Common myeloid progenitor, CD34-positive (primary cell): ENCODE measurements around the gene ERRFI1.

ENCODE experiments used
- CTCF ChIA-PET: fragments of 350-600 bp; sonication (Branson Sonifier 250); formaldehyde crosslinking; loops from one replicate; lab custom pipeline; 2021; ENCODE audit warnings: antibody characterized with exemption; lab: Charles Lee
- POLR2A ChIA-PET: fragments of 350-600 bp; sonication (Branson Sonifier 250); formaldehyde crosslinking; loops from one replicate; lab custom pipeline; 2021; ENCODE audit warnings: antibody characterized with exemption; lab: Charles Lee
- DNase-seq, 3 donors: peaks; one replicate each; pipeline versions ENCODE4 v3.0.0 to v3.0.0-alpha.2; 2013
- H3K27ac ChIP-seq, 2 experiments: 1 replicate in 1 of 2; 2 replicates in 1 of 2; pipeline ENCODE4 v1.7.0; 2013; ENCODE audit warnings: inconsistent platforms in 2 of 2, low read length in 2 of 2, mild to moderate bottlenecking in 2 of 2, low read depth in 1 of 2, moderate library complexity in 1 of 2; ENCODE audit not compliant: severe bottlenecking in 2 of 2, insufficient read depth in 1 of 2, poor library complexity in 1 of 2
- H3K27me3 ChIP-seq, 5 experiments: replicated peaks in 2 of 5; 1 replicate in 3 of 5; 2 replicates in 2 of 5; pipeline versions ENCODE4 v1.6.1 to v1.7.0; 2013; ENCODE audit warnings: low read length in 4 of 5, mild to moderate bottlenecking in 2 of 5, moderate library complexity in 2 of 5, inconsistent platforms in 1 of 5; ENCODE audit not compliant: insufficient read depth in 5 of 5, control insufficient read depth in 4 of 5
- H3K36me3 ChIP-seq, 4 experiments: 1 replicate in 2 of 4; 2 replicates in 2 of 4; pipeline versions ENCODE4 v1.6.1 to v1.7.0; 2013; ENCODE audit warnings: low read length in 3 of 4, control low read depth in 1 of 4, mild to moderate bottlenecking in 1 of 4; ENCODE audit not compliant: control insufficient read depth in 4 of 4, insufficient read depth in 4 of 4
- H3K4me1 ChIP-seq, 4 experiments: 1 replicate in 3 of 4; 2 replicates in 1 of 4; pipeline versions ENCODE4 v1.6.1 to v1.7.1; 2013; ENCODE audit warnings: low read length in 3 of 4, mild to moderate bottlenecking in 3 of 4, control low read depth in 1 of 4, inconsistent platforms in 1 of 4, moderate library complexity in 1 of 4; ENCODE audit not compliant: control insufficient read depth in 4 of 4, insufficient read depth in 4 of 4; ENCODE audit errors: control extremely low read depth in 1 of 4
- H3K4me3 ChIP-seq, 7 experiments: 1 replicate in 4 of 7; 2 replicates in 3 of 7; pipeline versions ENCODE4 v1.5.1 to v1.7.0; 2013; ENCODE audit warnings: mild to moderate bottlenecking in 7 of 7, low read length in 6 of 7, moderate library complexity in 6 of 7, inconsistent platforms in 2 of 7, low read depth in 2 of 7, control low read depth in 1 of 7; ENCODE audit not compliant: insufficient read depth in 4 of 7, control insufficient read depth in 1 of 7; ENCODE audit errors: extremely low read depth in 1 of 7
- H3K9me3 ChIP-seq, 5 experiments: 1 replicate in 4 of 5; 2 replicates in 1 of 5; pipeline versions ENCODE4 v1.6.1 to v1.7.1; 2013; ENCODE audit warnings: low read length in 4 of 5, mild to moderate bottlenecking in 2 of 5, inconsistent platforms in 1 of 5, low read depth in 1 of 5, moderate library complexity in 1 of 5; ENCODE audit not compliant: control insufficient read depth in 4 of 5, insufficient read depth in 2 of 5; ENCODE audit errors: control extremely low read depth in 1 of 5
- WGBS: methylation state at CpG from one replicate; pipeline ENCODE4 v1.1.5; 2013; ENCODE audit not compliant: insufficient coverage; 5-methylcytosine and 5-hydroxymethylcytosine counted together

The ERRFI1 gene

DNA sequence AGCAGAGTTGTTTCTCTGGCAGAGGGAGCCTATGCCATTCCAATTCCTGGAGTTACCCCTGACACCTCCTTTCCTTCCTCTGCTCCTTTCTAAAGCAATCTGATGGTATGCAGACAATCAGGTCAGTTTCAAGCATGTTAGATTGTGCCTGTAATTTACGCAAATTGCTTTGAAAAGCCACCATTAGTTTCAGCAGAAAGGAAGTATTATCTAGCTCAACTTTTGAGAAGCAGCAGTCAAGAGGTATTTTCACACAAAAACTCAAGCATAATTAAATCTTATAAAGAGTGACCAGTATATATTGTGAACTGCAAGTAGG lies 2.2 kb downstream of the ERRFI1 start:
- POLR2A ChIA-PET, result interaction anchor here (0.7 kb wide), 1 partner anchor 59 kb away, joined by 3 read pairs; no protein-coding TSS in a partner anchor
- Histone ChIP-seq H3K4me1 (peaks cover 4 to 15% (median 14%) of the 10 kb centered on the region in 4 experiments), H3K4me3 (no peak overlapping the region), H3K36me3 (no peaks in the 10 kb centered on the region), H3K9me3 (no peaks in the 10 kb centered on the region), H3K27ac (no peak overlapping the region), H3K27me3 (peaks cover 19 to 53% (median 28%) of the 10 kb centered on the region in 5 experiments)
- no CpG with 5 or more reads among the region's 1 CpG for WGBS
- no peak for DNase-seq
- CTCF ChIA-PET, result interaction anchor here (1.9 kb wide), 1 partner anchor 9 kb away, joined by 10 read pairs; no protein-coding TSS in a partner anchor

- H3K27ac ChIP-seq, result no peak overlapping the region
- CTCF ChIA-PET, result interaction anchor here (1.9 kb wide), 1 partner anchor 8 kb away, joined by 10 read pairs; no protein-coding TSS in a partner anchor
- H3K27me3 ChIP-seq, result peaks cover 18 to 56% (median 29%) of the 10 kb centered on the region in 5 experiments
- no peaks in the 10 kb centered on the region for H3K9me3 ChIP-seq
- DNase-seq, result no peak
- POLR2A ChIA-PET, result interaction anchor here (0.7 kb wide), 1 partner anchor 59 kb away, joined by 3 read pairs; no protein-coding TSS in a partner anchor
- no peak overlapping the region for H3K4me3 ChIP-seq
- 97% methylated on average over 6 of the region's 10 CpGs for WGBS
- peaks cover 4 to 15% (median 14%) of the 10 kb centered on the region in 4 experiments for H3K4me1 ChIP-seq
- no peaks in the 10 kb centered on the region for H3K36me3 ChIP-seq
These were observed 2.7 kb downstream of the ERRFI1 start for GRCh38 chr1:8023287-8023994.

- Histone ChIP-seq H3K9me3 (no peaks in the 10 kb centered on the region), H3K27ac (no peak overlapping the region), H3K36me3 (no peaks in the 10 kb centered on the region), H3K4me1 (peaks cover 4 to 15% (median 14%) of the 10 kb centered on the region in 4 experiments), H3K27me3 (peaks cover 16 to 55% (median 30%) of the 10 kb centered on the region in 5 experiments), H3K4me3 (no peak overlapping the region)
- ChIA-PET CTCF (no interaction called here), POLR2A (no interaction called here)
- WGBS, result 100% methylated on average over 2 of the region's 3 CpGs
- no peak for DNase-seq
These were observed 3.5 kb downstream of the ERRFI1 start for GRCh38 chr1:8022395-8023286.

DNA sequence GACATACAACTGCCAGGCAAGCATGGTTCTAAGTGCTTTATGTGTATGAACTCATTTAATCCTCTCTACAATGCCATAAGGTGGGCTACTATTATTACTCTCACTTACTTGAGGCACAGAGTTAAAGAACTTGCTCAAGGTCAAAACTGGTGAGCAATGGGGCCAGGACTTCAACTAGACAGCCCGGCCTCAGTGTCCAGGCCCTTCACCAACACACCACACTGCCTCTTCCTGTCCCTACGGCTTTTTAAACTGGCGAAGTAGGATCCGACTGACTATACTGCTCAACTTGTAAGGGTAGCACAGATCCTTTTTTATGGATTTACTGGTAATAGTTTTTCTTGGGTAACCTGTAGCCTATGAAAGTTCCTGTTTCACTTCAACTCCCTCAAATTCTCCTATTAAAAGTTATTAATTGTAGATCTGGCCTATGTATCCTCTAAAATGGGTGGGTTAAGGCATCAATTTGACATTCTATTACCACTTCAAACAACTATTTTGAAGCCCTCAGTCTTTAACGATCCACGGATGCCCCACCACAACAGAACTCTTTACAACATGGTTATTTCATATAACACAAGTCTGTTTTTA lies 4.3 kb downstream of the ERRFI1 start:
- Histone ChIP-seq H3K9me3 (no peaks in the 10 kb centered on the region), H3K27me3 (peaks cover 16 to 46% (median 31%) of the 10 kb centered on the region in 5 experiments), H3K4me1 (peaks cover 4 to 15% (median 14%) of the 10 kb centered on the region in 4 experiments), H3K4me3 (no peak overlapping the region), H3K27ac (no peak overlapping the region), H3K36me3 (no peaks in the 10 kb centered on the region)
- CTCF ChIA-PET, result no interaction called here
- 93% methylated on average over 3 of the region's 6 CpGs for WGBS
- no peak for DNase-seq
- POLR2A ChIA-PET, result no interaction called here

GRCh38 chr1:8020032-8020431 lies 6.1 kb downstream of the ERRFI1 start:
- H3K9me3 ChIP-seq, result no peaks in the 10 kb centered on the region
- no peak overlapping the region for H3K27ac ChIP-seq
- H3K27me3 ChIP-seq, result peaks cover 19 to 46% (median 29%) of the 10 kb centered on the region in 5 experiments
- no peaks in the 10 kb centered on the region for H3K36me3 ChIP-seq
- ChIA-PET POLR2A (no interaction called here), CTCF (interaction anchor here (1.0 to 10.4 kb wide), 5 partner anchors 12 to 351 kb away, joined by 3 to 108 read pairs (median 4); no protein-coding TSS in a partner anchor)
- no peak overlapping the region for H3K4me3 ChIP-seq
- H3K4me1 ChIP-seq, result peaks cover 0 to 1% (median 0%) of the 10 kb centered on the region in 4 experiments
- DNase-seq, result peak in 2 of 3 donors; percentile 18 to 40

DNA sequence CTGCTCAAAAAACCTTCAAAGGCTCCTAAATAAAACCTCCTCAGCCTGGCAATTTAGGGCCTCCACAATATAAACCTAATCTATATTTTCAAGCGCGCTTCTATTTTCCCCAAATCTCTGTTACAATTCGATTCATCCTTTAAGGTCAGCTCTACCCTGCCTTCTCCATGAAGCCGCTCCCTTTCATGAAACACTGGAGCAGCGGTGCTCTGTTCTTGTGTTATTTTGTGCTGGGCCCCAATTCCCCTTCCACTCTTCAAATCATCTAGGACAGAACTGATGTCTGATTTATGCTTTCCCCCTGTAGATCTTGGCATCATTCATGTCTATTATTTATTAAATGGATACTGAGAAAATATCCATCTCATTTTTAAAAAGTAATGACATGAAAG lies 6.9 kb downstream of the ERRFI1 start:
- Histone ChIP-seq H3K36me3 (no peaks in the 10 kb centered on the region), H3K27me3 (peaks cover 12 to 38% (median 22%) of the 10 kb centered on the region in 5 experiments), H3K9me3 (no peaks in the 10 kb centered on the region), H3K27ac (no peak overlapping the region), H3K4me1 (no peaks in the 10 kb centered on the region), H3K4me3 (no peak overlapping the region)
- WGBS, result 91% methylated on average over 4 of the region's 5 CpGs
- DNase-seq, result no peak
- POLR2A ChIA-PET, result no interaction called here
- CTCF ChIA-PET, result interaction anchor here (1.0 to 10.4 kb wide), 8 partner anchors 11 to 350 kb away, joined by 3 to 108 read pairs (median 4); no protein-coding TSS in a partner anchor
